SK-N-SH treated with all-trans-retinoic acid at 6 μM for 48 hours (cell line): ENCODE results near the gene KLF2.

Experiments used
- ATAC-seq: fragments of 200-7000 bp; cut with Tn5 transposase; 3 replicates; pipeline ENCODE4 v1.9.1; 2020; ENCODE audit warnings: mild to moderate bottlenecking, moderate library complexity
- ARNTL ChIP-seq: fragments of 450-650 bp; formaldehyde crosslinking; IDR thresholded peaks from 2 replicates; pipeline ENCODE4 v1.5.0; 2020; ENCODE audit warnings: low read depth, mild to moderate bottlenecking, moderate library complexity, borderline replicate concordance
- CSDC2 ChIP-seq: fragments of 250-450 bp; sonication (Bioruptor Pico); IDR thresholded peaks from 2 replicates; pipeline ENCODE4 v1.5.0; 2020; ENCODE audit warnings: mild to moderate bottlenecking, moderate library complexity
- ESRRG ChIP-seq: fragments of 250-450 bp; sonication (Bioruptor Pico); IDR thresholded peaks from 2 replicates; pipeline ENCODE4 v1.6.1; 2021; ENCODE audit warnings: mild to moderate bottlenecking
- ISL1 ChIP-seq: fragments of 250-450 bp; sonication (Bioruptor Pico); IDR thresholded peaks from 2 replicates; pipeline ENCODE4 v2.1.2; 2022; ENCODE audit warnings: mild to moderate bottlenecking, moderate library complexity
- OSR1 ChIP-seq: fragments of 250-450 bp; sonication (Bioruptor Pico); IDR thresholded peaks from 2 replicates; pipeline ENCODE4 v1.8.0; 2022; ENCODE audit warnings: moderate library complexity, mild to moderate bottlenecking, inconsistent platforms
- PPARA ChIP-seq: fragments of 250-450 bp; sonication (Bioruptor Pico); IDR thresholded peaks from 2 replicates; pipeline ENCODE4 v1.5.0; 2020; ENCODE audit warnings: mild to moderate bottlenecking, borderline replicate concordance
- SNAI2 ChIP-seq: fragments of 250-450 bp; sonication (Bioruptor Pico); IDR thresholded peaks from 2 replicates; pipeline ENCODE4 v1.5.0; 2020; ENCODE audit warnings: mild to moderate bottlenecking, moderate library complexity
- TCF4 ChIP-seq: fragments of 250-450 bp; sonication (Bioruptor Pico); IDR thresholded peaks from 2 replicates; pipeline ENCODE4 v1.8.0; 2021; ENCODE audit warnings: mild to moderate bottlenecking, moderate library complexity, borderline replicate concordance
- TOX ChIP-seq: fragments of 250-450 bp; sonication (Bioruptor Pico); IDR thresholded peaks from 2 replicates; pipeline ENCODE4 v1.8.0; 2021; ENCODE audit warnings: mild to moderate bottlenecking, moderate library complexity, borderline replicate concordance
- ZC3H10 ChIP-seq: fragments of 250-450 bp; sonication (Bioruptor Pico); IDR thresholded peaks from 2 replicates; pipeline ENCODE4 v1.5.1; 2021; ENCODE audit warnings: mild to moderate bottlenecking, moderate library complexity
- ZFP3 ChIP-seq: fragments of 250-450 bp; sonication (Bioruptor Pico); IDR thresholded peaks from 2 replicates; pipeline ENCODE4 v1.5.0; 2020; ENCODE audit warnings: mild to moderate bottlenecking, moderate library complexity
- ZFP30 ChIP-seq: fragments of 450-650 bp; formaldehyde crosslinking; IDR thresholded peaks from 2 replicates; pipeline ENCODE4 v1.5.0; 2022; ENCODE audit warnings: mild to moderate bottlenecking, moderate library complexity
- ZNF565 ChIP-seq: fragments of 450-650 bp; formaldehyde crosslinking; conservative IDR thresholded peaks from 2 replicates; pipeline ENCODE4 v1.5.0; 2020; ENCODE audit warnings: low read depth, mild to moderate bottlenecking, moderate library complexity
- ZNF70 ChIP-seq: fragments of 450-650 bp; formaldehyde crosslinking; IDR thresholded peaks from 2 replicates; pipeline ENCODE4 v1.5.0; 2020; ENCODE audit warnings: mild to moderate bottlenecking, moderate library complexity
- TF ChIP-seq, protein P1 (sequence below): fragments of 250-450 bp; sonication (Bioruptor Pico); IDR thresholded peaks from 2 replicates; pipeline ENCODE4 v1.5.1; 2021; ENCODE audit warnings: mild to moderate bottlenecking, moderate library complexity
- TF ChIP-seq, protein P2 (sequence below): fragments of 250-450 bp; sonication (Bioruptor Pico); IDR thresholded peaks from 2 replicates; pipeline ENCODE4 v1.5.1; 2020; ENCODE audit warnings: low read depth, mild to moderate bottlenecking, moderate library complexity
- TF ChIP-seq, protein P3 (sequence below): fragments of 250-450 bp; sonication (Bioruptor Pico); IDR thresholded peaks from 2 replicates; pipeline ENCODE4 v1.8.0; 2021; ENCODE audit warnings: low read depth, mild to moderate bottlenecking, moderate library complexity, borderline replicate concordance
- TF ChIP-seq, protein P4 (sequence below): fragments of 250-450 bp; sonication (Bioruptor Pico); IDR thresholded peaks from 2 replicates; pipeline ENCODE4 v1.5.0; 2020; ENCODE audit warnings: mild to moderate bottlenecking, moderate library complexity

KLF2 gene

DNA sequence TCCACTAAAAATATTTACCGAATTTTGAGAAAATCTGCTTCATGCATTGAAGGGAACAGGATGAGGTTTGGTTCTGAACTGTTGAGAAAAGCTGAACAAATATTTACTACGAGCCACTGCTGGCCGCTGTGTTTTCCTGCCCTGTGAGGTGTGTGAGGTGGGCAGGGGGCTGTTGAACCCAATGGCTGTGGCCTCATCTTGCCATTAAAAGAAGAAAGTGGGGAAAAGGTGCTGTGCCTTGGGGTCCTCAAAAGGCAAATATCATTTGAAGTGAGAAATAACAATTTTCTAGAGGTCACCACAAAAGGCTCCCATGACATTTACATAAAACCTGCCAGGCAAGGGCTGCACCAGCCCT lies 44.7 kb downstream of the KLF2 start:
- ATAC-seq: no peak

DNA sequence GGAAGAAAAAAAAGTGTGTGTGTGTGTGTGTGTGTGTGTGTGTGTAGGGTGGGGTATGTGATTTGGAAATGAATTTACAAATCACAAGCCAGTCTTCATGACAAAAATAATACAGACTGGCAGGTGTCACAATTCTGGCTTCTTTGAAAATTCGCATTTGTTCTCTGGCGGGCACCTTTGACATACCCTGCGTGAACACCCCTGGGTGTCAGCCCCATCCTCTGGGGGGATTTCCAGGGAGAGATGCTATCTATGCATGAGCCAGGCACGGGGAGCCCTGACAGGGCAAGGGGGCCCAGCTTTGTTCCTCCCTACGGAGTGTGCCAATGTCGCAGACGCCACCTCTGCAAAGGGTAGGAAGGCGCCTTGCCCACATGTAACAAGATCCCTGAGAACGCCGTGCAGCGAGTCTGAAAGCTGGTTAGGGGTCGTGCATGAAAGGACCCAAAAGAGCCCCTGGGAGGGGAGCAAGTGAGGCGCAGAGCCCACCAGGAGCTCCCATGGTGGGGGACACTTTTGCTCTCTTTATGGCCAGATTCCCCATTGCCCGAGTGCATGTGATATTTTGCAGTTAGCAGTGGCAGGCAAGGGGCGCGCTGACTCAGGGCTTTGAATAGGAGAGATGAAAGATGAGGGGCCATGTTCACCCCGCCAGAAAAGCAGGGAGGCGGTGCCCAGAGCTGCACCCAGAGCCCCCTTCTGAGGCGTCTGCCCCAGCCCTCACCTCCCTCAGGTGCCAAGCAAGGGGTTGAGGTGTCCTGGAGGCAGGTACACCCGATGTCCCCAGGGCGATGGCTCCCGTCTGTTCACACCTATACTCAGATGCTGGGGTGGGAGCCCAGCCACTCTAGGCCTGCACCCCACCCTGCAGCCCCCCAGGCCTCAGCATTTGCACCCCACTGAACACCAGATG lies 45.3 kb downstream of the KLF2 start:
- TF ChIP-seq ZC3H10 (CRISPR knock-in tag) (no peak), CSDC2 (CRISPR knock-in tag) (no peak), SNAI2 (CRISPR knock-in tag) (no peak), TOX (CRISPR knock-in tag) (no peak)
- TF ChIP-seq, protein P1, sequence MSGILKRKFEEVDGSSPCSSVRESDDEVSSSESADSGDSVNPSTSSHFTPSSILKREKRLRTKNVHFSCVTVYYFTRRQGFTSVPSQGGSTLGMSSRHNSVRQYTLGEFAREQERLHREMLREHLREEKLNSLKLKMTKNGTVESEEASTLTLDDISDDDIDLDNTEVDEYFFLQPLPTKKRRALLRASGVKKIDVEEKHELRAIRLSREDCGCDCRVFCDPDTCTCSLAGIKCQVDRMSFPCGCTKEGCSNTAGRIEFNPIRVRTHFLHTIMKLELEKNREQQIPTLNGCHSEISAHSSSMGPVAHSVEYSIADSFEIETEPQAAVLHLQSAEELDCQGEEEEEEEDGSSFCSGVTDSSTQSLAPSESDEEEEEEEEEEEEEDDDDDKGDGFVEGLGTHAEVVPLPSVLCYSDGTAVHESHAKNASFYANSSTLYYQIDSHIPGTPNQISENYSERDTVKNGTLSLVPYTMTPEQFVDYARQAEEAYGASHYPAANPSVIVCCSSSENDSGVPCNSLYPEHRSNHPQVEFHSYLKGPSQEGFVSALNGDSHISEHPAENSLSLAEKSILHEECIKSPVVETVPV (CRISPR knock-in tag): no peak
- TF ChIP-seq, all 23 proteins: peak for 0
- ATAC-seq: no peak

More for the DNA sequence above, 44.7 kb downstream of the KLF2 start:
- TF ChIP-seq, protein P2, sequence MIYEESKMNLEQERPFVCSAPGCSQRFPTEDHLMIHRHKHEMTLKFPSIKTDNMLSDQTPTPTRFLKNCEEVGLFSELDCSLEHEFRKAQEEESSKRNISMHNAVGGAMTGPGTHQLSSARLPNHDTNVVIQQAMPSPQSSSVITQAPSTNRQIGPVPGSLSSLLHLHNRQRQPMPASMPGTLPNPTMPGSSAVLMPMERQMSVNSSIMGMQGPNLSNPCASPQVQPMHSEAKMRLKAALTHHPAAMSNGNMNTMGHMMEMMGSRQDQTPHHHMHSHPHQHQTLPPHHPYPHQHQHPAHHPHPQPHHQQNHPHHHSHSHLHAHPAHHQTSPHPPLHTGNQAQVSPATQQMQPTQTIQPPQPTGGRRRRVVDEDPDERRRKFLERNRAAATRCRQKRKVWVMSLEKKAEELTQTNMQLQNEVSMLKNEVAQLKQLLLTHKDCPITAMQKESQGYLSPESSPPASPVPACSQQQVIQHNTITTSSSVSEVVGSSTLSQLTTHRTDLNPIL (CRISPR knock-in tag): no peak
- TF ChIP-seq CSDC2 (CRISPR knock-in tag) (no peak), ESRRG (CRISPR knock-in tag) (no peak), SNAI2 (CRISPR knock-in tag) (no peak)
- TF ChIP-seq, protein P1 (CRISPR knock-in tag): no peak

DNA sequence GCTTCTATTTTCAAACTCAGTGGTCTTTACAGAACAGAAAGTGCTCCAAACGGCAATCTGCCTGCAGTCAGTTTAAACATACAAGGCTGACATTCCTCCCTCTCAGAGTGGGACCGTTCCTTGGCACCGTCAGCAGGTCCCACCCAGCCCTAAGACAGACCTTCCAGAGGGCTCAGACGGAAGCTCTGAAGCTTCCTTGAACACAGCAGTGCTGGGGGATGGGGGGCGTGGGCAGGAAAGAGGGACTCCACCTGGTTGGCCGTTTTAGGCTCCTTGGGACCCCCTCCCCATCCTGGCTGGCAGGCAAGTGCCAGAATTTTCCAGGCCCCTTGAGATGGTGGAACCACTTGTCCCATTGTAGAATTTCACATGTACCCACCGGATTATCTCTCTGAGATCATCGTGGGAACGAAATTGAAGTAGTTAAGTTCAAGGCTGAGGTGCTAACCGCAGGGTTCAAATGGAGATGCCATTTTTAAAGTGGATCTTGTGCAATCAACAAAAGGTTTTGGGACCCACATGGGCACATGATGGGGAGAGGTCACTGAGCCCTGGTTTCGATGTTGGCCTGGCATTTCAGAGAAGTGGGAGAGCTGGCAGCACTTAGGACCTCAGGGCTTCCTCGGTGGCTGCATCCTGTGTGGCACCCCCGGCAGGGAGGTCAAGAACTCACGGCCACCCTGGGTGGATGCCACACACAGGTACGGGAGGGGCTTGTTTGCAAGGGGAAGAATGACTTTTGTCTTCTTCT lies 46.2 kb downstream of the KLF2 start:
- TF ChIP-seq ZFP30 (CRISPR knock-in tag): no peak
- TF ChIP-seq TCF4 (CRISPR knock-in tag): no peak
- TF ChIP-seq, all 23 proteins: peak for 0

DNA sequence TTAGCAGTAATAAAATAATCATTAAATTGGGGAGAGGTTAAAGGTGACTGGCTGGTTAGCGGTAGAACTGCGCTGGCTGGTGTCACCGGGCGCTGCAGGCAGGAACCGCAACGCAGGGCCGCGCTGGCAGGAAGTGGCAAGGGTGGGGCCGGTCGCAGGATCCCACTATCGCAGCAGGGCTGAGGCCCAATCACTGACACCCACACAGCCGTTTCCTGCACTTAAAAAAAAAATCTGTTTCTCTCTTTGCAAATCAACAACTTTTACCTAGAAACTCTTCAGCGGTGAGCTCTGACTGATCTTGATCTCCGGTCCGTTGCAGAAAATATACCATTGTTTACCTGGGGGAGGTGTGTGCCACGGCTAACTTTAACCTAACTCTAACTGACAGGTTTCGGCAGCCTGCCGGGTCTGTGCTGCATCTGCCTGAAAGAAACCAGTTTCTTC lies 46.9 kb downstream of the KLF2 start:
- TF ChIP-seq, protein P3, sequence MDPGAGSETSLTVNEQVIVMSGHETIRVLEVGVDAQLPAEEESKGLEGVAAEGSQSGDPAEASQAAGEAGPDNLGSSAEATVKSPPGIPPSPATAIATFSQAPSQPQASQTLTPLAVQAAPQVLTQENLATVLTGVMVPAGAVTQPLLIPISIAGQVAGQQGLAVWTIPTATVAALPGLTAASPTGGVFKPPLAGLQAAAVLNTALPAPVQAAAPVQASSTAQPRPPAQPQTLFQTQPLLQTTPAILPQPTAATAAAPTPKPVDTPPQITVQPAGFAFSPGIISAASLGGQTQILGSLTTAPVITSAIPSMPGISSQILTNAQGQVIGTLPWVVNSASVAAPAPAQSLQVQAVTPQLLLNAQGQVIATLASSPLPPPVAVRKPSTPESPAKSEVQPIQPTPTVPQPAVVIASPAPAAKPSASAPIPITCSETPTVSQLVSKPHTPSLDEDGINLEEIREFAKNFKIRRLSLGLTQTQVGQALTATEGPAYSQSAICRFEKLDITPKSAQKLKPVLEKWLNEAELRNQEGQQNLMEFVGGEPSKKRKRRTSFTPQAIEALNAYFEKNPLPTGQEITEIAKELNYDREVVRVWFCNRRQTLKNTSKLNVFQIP (CRISPR knock-in tag): no peak
- TF ChIP-seq TCF4 (CRISPR knock-in tag): no peak
- no peak for TF ChIP-seq ARNTL (CRISPR knock-in tag)
- TF ChIP-seq ZFP30 (CRISPR knock-in tag): no peak
- no peak for TF ChIP-seq ZFP3 (CRISPR knock-in tag)
- no peak for TF ChIP-seq TOX (CRISPR knock-in tag)
- TF ChIP-seq OSR1 (CRISPR knock-in tag): no peak

More for the DNA sequence above, 46.2 kb downstream of the KLF2 start:
- ATAC-seq: no peak

DNA sequence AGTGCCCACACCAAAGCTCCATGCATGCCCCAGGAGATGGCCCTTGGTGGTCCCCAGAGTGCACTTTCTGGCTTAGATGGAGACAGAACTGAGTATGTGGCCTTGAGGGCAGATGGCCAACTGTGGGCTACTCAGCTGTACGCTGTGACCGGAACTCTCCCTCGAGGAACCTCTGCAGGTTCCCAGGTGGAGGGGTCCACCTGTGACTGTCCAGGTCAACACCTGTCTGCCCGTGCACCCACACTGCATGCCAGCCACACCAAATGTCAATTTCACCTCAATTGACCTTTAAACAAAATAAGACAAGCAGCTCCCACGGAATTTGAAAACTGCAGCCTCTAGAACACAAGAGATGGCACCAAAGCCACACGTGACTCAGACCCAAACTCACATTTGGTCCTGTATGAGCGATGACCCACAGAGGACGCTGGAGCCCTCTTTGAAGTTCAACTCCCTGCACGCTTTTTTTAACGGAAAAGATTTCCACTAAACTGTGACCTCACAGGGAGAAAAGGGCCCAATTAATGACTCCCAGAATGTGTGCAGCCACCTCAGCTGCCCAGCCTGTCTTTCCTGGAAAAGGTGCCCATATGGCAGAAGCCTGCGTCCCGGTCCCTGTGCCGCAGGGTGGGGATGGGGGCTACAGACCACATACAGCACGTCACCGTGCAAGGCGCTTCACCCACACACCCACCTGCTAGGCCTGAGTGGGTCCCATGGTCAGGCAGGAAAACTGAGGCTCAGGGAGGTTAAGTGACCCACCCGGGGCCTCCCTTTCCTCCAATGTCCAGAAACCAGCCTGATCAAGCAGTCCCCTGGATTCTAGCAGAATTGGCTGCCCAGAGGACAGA lies 47.7 kb downstream of the KLF2 start:
- ATAC-seq: no peak
- TF ChIP-seq ZC3H10 (CRISPR knock-in tag): no peak
- TF ChIP-seq, protein P3 (CRISPR knock-in tag): no peak
- no peak for TF ChIP-seq ESRRG (CRISPR knock-in tag)
- no peak for TF ChIP-seq ZNF565 (CRISPR knock-in tag)
- no peak for TF ChIP-seq ZFP30 (CRISPR knock-in tag)
- TF ChIP-seq, protein P4, sequence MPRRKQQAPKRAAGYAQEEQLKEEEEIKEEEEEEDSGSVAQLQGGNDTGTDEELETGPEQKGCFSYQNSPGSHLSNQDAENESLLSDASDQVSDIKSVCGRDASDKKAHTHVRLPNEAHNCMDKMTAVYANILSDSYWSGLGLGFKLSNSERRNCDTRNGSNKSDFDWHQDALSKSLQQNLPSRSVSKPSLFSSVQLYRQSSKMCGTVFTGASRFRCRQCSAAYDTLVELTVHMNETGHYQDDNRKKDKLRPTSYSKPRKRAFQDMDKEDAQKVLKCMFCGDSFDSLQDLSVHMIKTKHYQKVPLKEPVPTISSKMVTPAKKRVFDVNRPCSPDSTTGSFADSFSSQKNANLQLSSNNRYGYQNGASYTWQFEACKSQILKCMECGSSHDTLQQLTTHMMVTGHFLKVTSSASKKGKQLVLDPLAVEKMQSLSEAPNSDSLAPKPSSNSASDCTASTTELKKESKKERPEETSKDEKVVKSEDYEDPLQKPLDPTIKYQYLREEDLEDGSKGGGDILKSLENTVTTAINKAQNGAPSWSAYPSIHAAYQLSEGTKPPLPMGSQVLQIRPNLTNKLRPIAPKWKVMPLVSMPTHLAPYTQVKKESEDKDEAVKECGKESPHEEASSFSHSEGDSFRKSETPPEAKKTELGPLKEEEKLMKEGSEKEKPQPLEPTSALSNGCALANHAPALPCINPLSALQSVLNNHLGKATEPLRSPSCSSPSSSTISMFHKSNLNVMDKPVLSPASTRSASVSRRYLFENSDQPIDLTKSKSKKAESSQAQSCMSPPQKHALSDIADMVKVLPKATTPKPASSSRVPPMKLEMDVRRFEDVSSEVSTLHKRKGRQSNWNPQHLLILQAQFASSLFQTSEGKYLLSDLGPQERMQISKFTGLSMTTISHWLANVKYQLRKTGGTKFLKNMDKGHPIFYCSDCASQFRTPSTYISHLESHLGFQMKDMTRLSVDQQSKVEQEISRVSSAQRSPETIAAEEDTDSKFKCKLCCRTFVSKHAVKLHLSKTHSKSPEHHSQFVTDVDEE (CRISPR knock-in tag): no peak
- no peak for TF ChIP-seq ZNF70 (CRISPR knock-in tag)
- TF ChIP-seq SNAI2 (CRISPR knock-in tag): no peak
- no peak for TF ChIP-seq ARNTL (CRISPR knock-in tag)
- no peak for TF ChIP-seq TOX (CRISPR knock-in tag)
- TF ChIP-seq PPARA (CRISPR knock-in tag): no peak
- TF ChIP-seq ISL1 (CRISPR knock-in tag): no peak

More for the DNA sequence above, 46.9 kb downstream of the KLF2 start:
- no peak for ATAC-seq
